Keratinocyte (primary cell): ENCODE measurements around the gene PLA2G4D.

Experiments used
- CTCF ChIP-seq, 3 experiments: IDR thresholded peaks in 1 of 3; conservative IDR thresholded peaks in 1 of 3; optimal IDR thresholded peaks in 1 of 3; 2 replicates in 2 of 3; 3 replicates in 1 of 3; pipeline versions ENCODE3 to v1.5.1; 2011; ENCODE audit warnings: low read length in 3 of 3, mild to moderate bottlenecking in 3 of 3, moderate library complexity in 2 of 3, control low read depth in 1 of 3, inconsistent platforms in 1 of 3; ENCODE audit not compliant: insufficient read depth in 2 of 3; ENCODE audit errors: extremely low read depth in 1 of 3
- EZH2 ChIP-seq: IDR thresholded peaks from one replicate; pipeline ENCODE4 v1.6.1; 2012; ENCODE audit warnings: inconsistent platforms, mild to moderate bottlenecking, low read length, moderate library complexity

GRCh38 chr15:42065468-42065867 is 28.9 kb downstream of the PLA2G4D start:
- TF ChIP-seq CTCF (optimal IDR thresholded peaks at IDR 0.05 in 1 of 3, IDR thresholded peaks at IDR 0.05 in 1 of 3, conservative IDR thresholded peaks at IDR 0.05 in 1 of 3; ENCODE audit: extremely low read depth in 1 of 3, insufficient read depth in 2 of 3, low read length in 3 of 3) (no peak), EZH2 (no peak)
